Stomach (tissue), 9 donors: ENCODE measurements around the gene SPO11. TPM values are rescaled to one million over a fixed set of nuclear protein-coding genes. Genes with fewer than 3 reads are reported as not detected.

ENCODE experiments used
- DNase-seq, 2 donors: peaks; one replicate each; pipeline versions ENCODE4 v3.0.0 to v3.0.0-alpha.2; 2013 to 2019
- H3K27ac ChIP-seq, 5 donors: fragments of 200-600 bp in 4 of 5; sonication (generic) in 4 of 5; one replicate each; pipeline ENCODE4 v1.5.1; 2013 to 2019; ENCODE audit warnings: mild to moderate bottlenecking in 1 of 5, moderate library complexity in 1 of 5
- H3K27me3 ChIP-seq, 3 donors: fragments of 200-600 bp; sonication (generic); one replicate each; pipeline ENCODE4 v1.5.1; 2017 to 2019; ENCODE audit warnings: mixed run types in 1 of 3
- H3K36me3 ChIP-seq, 4 donors: fragments of 200-600 bp; sonication (generic); 1 replicate in 3 of 4; 2 replicates in 1 of 4; pipeline ENCODE4 v1.5.1; 2016 to 2019
- H3K4me1 ChIP-seq, 4 donors: fragments of 200-600 bp; sonication (generic); one replicate each; pipeline ENCODE4 v1.5.1; 2016 to 2019
- H3K4me3 ChIP-seq, 4 donors: fragments of 200-600 bp; sonication (generic) in 3 of 4; one replicate each; pipeline ENCODE4 v1.5.1; 2016 to 2019; ENCODE audit warnings: mild to moderate bottlenecking in 1 of 4
- H3K9me3 ChIP-seq, 4 donors: fragments of 200-600 bp; sonication (generic); one replicate each; pipeline ENCODE4 v1.5.1; 2016 to 2019
- EP300 ChIP-seq: sonication (generic); formaldehyde crosslinking; IDR thresholded peaks from one replicate; pipeline ENCODE4 v1.6.1; 2017; ENCODE audit warnings: antibody characterized with exemption
- POLR2A ChIP-seq, 4 donors: fragments of 450-650 bp; IDR thresholded peaks; one replicate each; pipeline ENCODE4 v1.6.1; 2016; ENCODE audit warnings: antibody characterized with exemption in 4 of 4, control low read depth in 2 of 4, mild to moderate bottlenecking in 1 of 4, moderate library complexity in 1 of 4
- POLR2AphosphoS5 ChIP-seq, 3 donors: sonication (generic); formaldehyde crosslinking; IDR thresholded peaks; one replicate each; pipeline ENCODE4 v1.6.1; 2016; ENCODE audit warnings: antibody characterized with exemption in 3 of 3
- WGBS, 5 donors: extraction: QIAGEN DNeasy Blood & Tissue Kit in 3 of 5; methylation state at CpG; one replicate each; pipeline versions ENCODE4 v1.1.5 to v1.1.7; 2013 to 2018; 5-methylcytosine and 5-hydroxymethylcytosine counted together
- intact Hi-C: fragments of 100-400 bp; cut with DNase I; formaldehyde crosslinking; loops from one replicate; pipeline ENCODE4 v1.15.1; 2023; ENCODE audit warnings: low total_unique reads
- polyA plus RNA-seq, 3 donors: library from polyadenylated mRNA; stranded (reverse); fragments of 200-250 nt; gene quantifications; one replicate each; pipeline ENCODE4 v1.2.3, GENCODE V29; 2013
- total RNA-seq, 5 donors: library from RNA; depleted of rRNA; stranded (reverse); fragments of >200 nt; gene quantifications; one replicate each; pipeline versions ENCODE4 v1.1.0 to v1.2.3, GENCODE V29; 2014 to 2016
- TF ChIP-seq, protein P1 (sequence below), 7 experiments: fragments of 450-650 bp in 4 of 7; fragments of 200-600 bp in 3 of 7; sonication (generic) in 3 of 7; IDR thresholded peaks; one replicate each; pipeline ENCODE4 v1.5.1; 2016 to 2019; ENCODE audit warnings: antibody characterized with exemption in 7 of 7, control low read depth in 2 of 7, mild to moderate bottlenecking in 1 of 7
- donor health status: healthy with polysubstance abuse.
- donor health status: Bipolar disorder and iron deficiency.
- donor health status: healthy.

SPO11 gene
- total and polyA plus RNA-seq, 8 donors: not detected

DNA sequence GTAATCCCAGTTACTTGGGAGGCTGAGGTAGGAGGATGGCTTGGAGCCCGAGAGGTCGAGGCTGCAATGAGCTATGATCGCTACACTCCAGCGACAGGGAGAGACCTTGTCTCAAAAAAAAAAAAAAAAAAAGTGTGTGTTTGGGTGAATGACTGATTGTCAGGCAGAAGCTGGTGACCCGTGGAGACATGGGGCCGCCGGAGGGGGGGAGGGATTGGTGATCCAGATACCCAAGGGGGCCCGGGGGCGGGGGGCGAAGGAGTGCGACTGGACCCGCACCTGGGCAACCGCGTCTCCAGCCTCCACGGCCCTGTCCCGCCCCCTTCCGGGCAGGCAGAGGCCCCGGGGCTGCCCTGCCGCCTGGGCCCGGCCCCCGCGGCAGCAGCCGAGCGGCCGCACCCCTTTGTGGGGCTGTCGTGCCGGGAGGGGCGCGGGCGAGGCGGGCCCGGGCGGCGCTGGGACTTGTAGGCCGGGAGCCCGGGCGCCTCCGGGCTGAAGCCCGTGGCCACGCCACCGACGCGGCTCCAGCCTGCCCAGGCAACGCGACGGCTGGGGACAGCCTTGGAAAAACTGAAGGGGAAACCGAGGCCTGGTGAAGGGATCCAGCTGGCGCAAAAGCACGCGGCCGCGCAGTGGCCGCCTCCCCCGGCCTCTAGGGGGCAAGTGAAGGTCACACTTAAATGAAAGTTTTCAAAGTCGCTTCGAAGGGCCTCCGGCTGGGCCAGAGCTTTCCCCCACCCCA, 59.5 kb downstream of the SPO11 start:
- Histone ChIP-seq H3K4me3 (peak overlapping the region; percentile 37 to 94 (median 44)), H3K9me3 (no peaks in the 10 kb centered on the region), H3K36me3 (peaks cover 0 to 18% (median 10%) of the 10 kb centered on the region in 4 donors), H3K27me3 (no peaks in the 10 kb centered on the region), H3K4me1 (peaks cover 32 to 47% (median 44%) of the 10 kb centered on the region in 4 donors), H3K27ac (peak overlapping the region; percentile 65 to 92 (median 79))
- intact Hi-C loops: loop anchor here (10.0 kb wide), 1 partner anchor 206 kb away; no protein-coding TSS in a partner anchor
- TF ChIP-seq, protein P1, sequence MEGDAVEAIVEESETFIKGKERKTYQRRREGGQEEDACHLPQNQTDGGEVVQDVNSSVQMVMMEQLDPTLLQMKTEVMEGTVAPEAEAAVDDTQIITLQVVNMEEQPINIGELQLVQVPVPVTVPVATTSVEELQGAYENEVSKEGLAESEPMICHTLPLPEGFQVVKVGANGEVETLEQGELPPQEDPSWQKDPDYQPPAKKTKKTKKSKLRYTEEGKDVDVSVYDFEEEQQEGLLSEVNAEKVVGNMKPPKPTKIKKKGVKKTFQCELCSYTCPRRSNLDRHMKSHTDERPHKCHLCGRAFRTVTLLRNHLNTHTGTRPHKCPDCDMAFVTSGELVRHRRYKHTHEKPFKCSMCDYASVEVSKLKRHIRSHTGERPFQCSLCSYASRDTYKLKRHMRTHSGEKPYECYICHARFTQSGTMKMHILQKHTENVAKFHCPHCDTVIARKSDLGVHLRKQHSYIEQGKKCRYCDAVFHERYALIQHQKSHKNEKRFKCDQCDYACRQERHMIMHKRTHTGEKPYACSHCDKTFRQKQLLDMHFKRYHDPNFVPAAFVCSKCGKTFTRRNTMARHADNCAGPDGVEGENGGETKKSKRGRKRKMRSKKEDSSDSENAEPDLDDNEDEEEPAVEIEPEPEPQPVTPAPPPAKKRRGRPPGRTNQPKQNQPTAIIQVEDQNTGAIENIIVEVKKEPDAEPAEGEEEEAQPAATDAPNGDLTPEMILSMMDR (IDR thresholded peaks at IDR 0.05): peak in 2 of 7 experiments; percentile 18 to 36
- TF ChIP-seq POLR2AphosphoS5 (IDR thresholded peaks at IDR 0.05): peak in 2 of 3 donors; percentile 21 to 31
- TF ChIP-seq POLR2A (IDR thresholded peaks at IDR 0.05): no peak
- WGBS, 5 donors: 2 to 6% (median 5%) methylated on average over 27 to 57 of the region's 57 CpGs
- DNase-seq: peak; percentile 90 to 95

DNA sequence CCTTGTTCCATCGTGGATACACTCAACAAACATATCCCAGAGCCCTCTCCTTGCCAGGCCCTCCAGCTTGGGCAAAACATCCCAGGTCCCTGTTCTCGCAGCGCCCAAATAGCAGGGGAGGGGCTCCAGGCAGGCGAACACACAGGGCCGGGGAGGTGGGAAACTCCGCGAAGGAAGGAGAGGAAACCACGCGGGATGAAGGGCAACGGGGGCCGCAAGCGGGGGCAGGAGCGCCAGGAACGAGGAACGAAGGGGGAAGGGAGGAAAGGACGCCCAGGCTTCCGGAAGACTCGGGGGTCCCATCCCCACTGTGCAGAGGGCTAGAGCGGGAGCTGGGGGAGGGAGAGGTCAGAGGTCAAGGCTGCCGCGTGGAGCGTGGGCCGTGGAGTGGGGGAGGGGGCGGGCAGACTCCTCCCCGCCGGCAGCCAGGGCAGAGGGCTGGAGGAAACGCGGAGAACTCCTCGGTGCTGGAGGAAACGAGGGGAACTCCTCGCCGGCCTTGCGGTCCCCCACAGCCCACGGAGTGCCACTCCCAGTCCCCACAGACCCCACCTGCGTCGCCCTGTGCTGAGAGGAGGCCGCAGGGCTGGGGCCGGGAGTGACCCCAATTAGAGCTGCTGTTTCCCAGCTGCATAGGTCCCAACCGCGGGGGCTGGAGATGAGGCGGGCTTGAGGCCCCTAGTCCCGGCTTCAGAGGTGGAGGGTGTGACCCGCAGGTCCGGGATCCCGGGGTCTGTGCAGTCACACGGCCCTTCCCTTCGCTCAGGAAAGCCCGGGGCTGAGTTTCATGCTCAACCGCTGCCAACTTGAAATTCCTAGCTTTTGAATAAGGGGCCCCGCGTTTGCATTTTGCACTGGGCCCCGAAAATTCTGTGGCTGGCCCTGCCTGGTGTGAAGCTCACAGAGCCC, 60.3 kb downstream of the SPO11 start:
- peak overlapping the region; percentile 37 to 94 (median 44) for H3K4me3 ChIP-seq

DNA sequence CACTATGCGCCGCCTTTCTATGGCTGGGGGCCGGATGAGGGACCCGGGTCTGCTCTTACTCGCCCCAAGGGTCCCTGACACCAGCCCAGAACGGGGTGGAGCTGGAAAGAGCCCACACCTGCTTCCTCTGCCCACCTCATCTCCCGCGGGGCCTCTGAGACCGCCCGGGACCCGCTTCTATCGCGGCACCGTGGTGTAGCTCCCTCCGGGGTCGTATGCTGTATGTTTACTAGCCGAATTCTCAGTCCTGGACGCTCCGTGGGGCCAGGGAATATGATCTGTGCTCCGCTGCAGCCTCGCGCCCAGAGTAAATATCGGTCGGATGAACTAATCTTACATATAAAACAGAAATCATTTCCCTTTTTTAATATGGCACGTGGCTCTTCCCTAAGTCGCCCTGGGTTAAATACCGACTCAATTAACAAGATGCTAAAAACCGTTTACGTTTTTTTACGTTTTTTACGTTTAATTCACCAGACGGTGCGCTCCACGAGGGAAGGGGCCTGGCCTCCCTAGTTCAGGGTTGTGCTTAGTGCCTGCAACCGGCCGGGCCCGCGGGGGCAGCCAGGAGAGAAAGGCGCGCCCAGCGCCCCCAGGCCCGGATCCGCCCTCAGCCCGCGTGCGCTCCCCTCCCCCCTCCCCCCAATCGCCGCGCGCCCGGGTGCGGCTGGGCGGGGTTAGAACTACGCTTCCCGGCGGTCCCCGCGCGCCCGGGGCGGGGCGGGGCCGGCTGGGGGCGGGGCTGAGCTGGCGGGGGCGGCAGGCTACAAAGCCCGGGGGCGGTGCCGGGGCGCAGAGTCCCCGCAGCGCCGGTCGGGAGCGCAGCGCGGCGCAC, 61.2 kb downstream of the SPO11 start, which contains the start of gene RBM38:
RBM38 (plus strand) TSS at position 793 of the 835 bp plus-strand sequence. CDS start 186 bp downstream, outside the sequence.
- Histone ChIP-seq H3K4me1 (peaks cover 47 to 64% (median 61%) of the 10 kb centered on the region in 4 donors), H3K36me3 (peaks cover 5 to 31% (median 14%) of the 10 kb centered on the region in 4 donors), H3K9me3 (no peaks in the 10 kb centered on the region), H3K4me3 (peak within 1 kb of the TSS; percentile 70 to 94 (median 83)), H3K27me3 (no peaks in the 10 kb centered on the region), H3K27ac (peak within 1 kb of the TSS; percentile 84 to 92 (median 88))
- 25 to 59% (median 45%) methylated on average over 32 to 77 of the region's 78 CpGs for WGBS, 5 donors
- peak; percentile 74 to 89 for DNase-seq
- TF ChIP-seq POLR2A (IDR thresholded peaks at IDR 0.05) (no peak), EP300 (no peak)
- TF ChIP-seq, protein P1 (IDR thresholded peaks at IDR 0.05): no peak
- intact Hi-C loops: no loop called here

More for the DNA sequence above, 60.3 kb downstream of the SPO11 start:
- intact Hi-C loops: loop anchor here (10.0 kb wide), 1 partner anchor 205 kb away; no protein-coding TSS in a partner anchor
- TF ChIP-seq EP300 (no peak), POLR2A (IDR thresholded peaks at IDR 0.05) (no peak), POLR2AphosphoS5 (IDR thresholded peaks at IDR 0.05) (no peak)
- TF ChIP-seq, protein P1 (IDR thresholded peaks at IDR 0.05): no peak
- H3K27me3 ChIP-seq: no peaks in the 10 kb centered on the region
- peaks cover 41 to 55% (median 52%) of the 10 kb centered on the region in 4 donors for H3K4me1 ChIP-seq
- H3K27ac ChIP-seq: peak overlapping the region; percentile 65 to 92 (median 79)
- no peaks in the 10 kb centered on the region for H3K9me3 ChIP-seq
- peaks cover 8 to 22% (median 10%) of the 10 kb centered on the region in 4 donors for H3K36me3 ChIP-seq
- WGBS, 5 donors: 35 to 56% (median 50%) methylated on average over 43 to 52 of the region's 52 CpGs
- DNase-seq: peak in 1 of 2 donors; percentile 68
